Right cardiac atrium (tissue), 5 donors: ENCODE measurements around the gene PLXND1. TPM values are rescaled to one million over a fixed set of nuclear protein-coding genes. Genes with fewer than 3 reads are reported as not detected.

Source experiments
- ATAC-seq, 2 donors: fragments of 200-7000 bp; cut with Tn5 transposase; one replicate each; pipeline versions ENCODE4 v1.8.0 to v1.9.1; 2020; ENCODE audit warnings: moderate library complexity in 2 of 2, mild to moderate bottlenecking in 1 of 2
- DNase-seq, 3 donors: peaks; one replicate each; pipeline ENCODE4 v3.0.0-alpha.2; 2020
- H3K27ac ChIP-seq: one replicate; pipeline ENCODE4 v1.5.1; 2013; ENCODE audit warnings: mild to moderate bottlenecking, low read length, control low read depth, moderate library complexity
- H3K27me3 ChIP-seq: one replicate; pipeline ENCODE4 v1.6.1; 2013; ENCODE audit not compliant: control insufficient read depth, insufficient read depth
- H3K4me1 ChIP-seq: one replicate; pipeline ENCODE4 v1.6.1; 2013; ENCODE audit warnings: low read length; ENCODE audit not compliant: control insufficient read depth, insufficient read depth
- H3K4me3 ChIP-seq: one replicate; pipeline ENCODE4 v1.5.1; 2013; ENCODE audit warnings: low read length, control low read depth
- H3K9me3 ChIP-seq: one replicate; pipeline ENCODE4 v1.6.1; 2013; ENCODE audit warnings: low read length; ENCODE audit not compliant: control insufficient read depth
- WGBS: extraction: QIAGEN DNeasy Blood & Tissue Kit; methylation state at CpG from one replicate; pipeline ENCODE4 v1.1.7; 2013; 5-methylcytosine and 5-hydroxymethylcytosine counted together
- intact Hi-C, 4 donors: fragments of 100-400 bp; cut with DNase I; formaldehyde crosslinking; loops; one replicate each; pipeline versions ENCODE4 v1.11.0 to v1.14.0; 2022 to 2023
- long read RNA-seq, 4 donors: library from polyadenylated mRNA; unstranded; transcript quantifications; one replicate each; pipeline ENCODE4 v2.0.0, GENCODE V29; 2020 to 2021
- polyA plus RNA-seq: library from polyadenylated mRNA; stranded (reverse); fragments of 200-250 nt; gene quantifications from one replicate; pipeline ENCODE4 v1.2.3, GENCODE V29; 2013
- total RNA-seq, 4 donors: library from RNA; stranded (reverse); fragmentation: NEBNext Ultra II Directional; extraction: Animal tissue kit (Norgen Biotek cat#: 25700); gene quantifications; one replicate each; pipeline ENCODE4 v1.2.1, GENCODE V29; 2021
- donor health status: healthy with polysubstance abuse.
- donor health status: DM: no; HTN: yes; CAD: no.
- donor health status: DM: no; HTN: no; CAD: no.
- donor health status: DM: no; HTN: yes; CAD: no; lungs with severe emphysema.
- donor health status: DM: yes; HTN: yes; CAD: no.

PLXND1 gene, protein sequence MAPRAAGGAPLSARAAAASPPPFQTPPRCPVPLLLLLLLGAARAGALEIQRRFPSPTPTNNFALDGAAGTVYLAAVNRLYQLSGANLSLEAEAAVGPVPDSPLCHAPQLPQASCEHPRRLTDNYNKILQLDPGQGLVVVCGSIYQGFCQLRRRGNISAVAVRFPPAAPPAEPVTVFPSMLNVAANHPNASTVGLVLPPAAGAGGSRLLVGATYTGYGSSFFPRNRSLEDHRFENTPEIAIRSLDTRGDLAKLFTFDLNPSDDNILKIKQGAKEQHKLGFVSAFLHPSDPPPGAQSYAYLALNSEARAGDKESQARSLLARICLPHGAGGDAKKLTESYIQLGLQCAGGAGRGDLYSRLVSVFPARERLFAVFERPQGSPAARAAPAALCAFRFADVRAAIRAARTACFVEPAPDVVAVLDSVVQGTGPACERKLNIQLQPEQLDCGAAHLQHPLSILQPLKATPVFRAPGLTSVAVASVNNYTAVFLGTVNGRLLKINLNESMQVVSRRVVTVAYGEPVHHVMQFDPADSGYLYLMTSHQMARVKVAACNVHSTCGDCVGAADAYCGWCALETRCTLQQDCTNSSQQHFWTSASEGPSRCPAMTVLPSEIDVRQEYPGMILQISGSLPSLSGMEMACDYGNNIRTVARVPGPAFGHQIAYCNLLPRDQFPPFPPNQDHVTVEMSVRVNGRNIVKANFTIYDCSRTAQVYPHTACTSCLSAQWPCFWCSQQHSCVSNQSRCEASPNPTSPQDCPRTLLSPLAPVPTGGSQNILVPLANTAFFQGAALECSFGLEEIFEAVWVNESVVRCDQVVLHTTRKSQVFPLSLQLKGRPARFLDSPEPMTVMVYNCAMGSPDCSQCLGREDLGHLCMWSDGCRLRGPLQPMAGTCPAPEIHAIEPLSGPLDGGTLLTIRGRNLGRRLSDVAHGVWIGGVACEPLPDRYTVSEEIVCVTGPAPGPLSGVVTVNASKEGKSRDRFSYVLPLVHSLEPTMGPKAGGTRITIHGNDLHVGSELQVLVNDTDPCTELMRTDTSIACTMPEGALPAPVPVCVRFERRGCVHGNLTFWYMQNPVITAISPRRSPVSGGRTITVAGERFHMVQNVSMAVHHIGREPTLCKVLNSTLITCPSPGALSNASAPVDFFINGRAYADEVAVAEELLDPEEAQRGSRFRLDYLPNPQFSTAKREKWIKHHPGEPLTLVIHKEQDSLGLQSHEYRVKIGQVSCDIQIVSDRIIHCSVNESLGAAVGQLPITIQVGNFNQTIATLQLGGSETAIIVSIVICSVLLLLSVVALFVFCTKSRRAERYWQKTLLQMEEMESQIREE (N-terminal part only)
- 100 to 1,000 TPM in 1 of 4 donors, 10 to 100 TPM in 3; 75.4 to 102 (median 84.1) TPM for total RNA-seq
- polyA plus RNA-seq = 89.4 TPM
- long read RNA-seq, donor 1, full-length matches to known transcripts = 3 of 60 reads
- long read RNA-seq, donor 1, partial matches to known transcripts = 51 of 60 reads
- long read RNA-seq, donor 1, other reads (novel, unspliced or antisense) = 6 of 60 reads
- long read RNA-seq, donor 2, partial matches to known transcripts = 3 of 10 reads
- long read RNA-seq, donor 2, other reads (novel, unspliced or antisense) = 7 of 10 reads
- long read RNA-seq, donor 3, full-length matches to known transcripts = 2 of 62 reads
- long read RNA-seq, donor 3, partial matches to known transcripts = 47 of 62 reads
- long read RNA-seq, donor 3, other reads (novel, unspliced or antisense) = 13 of 62 reads
- long read RNA-seq, donor 4, partial matches to known transcripts = 14 of 17 reads
- long read RNA-seq, donor 4, other reads (novel, unspliced or antisense) = 2 of 17 reads

DNA sequence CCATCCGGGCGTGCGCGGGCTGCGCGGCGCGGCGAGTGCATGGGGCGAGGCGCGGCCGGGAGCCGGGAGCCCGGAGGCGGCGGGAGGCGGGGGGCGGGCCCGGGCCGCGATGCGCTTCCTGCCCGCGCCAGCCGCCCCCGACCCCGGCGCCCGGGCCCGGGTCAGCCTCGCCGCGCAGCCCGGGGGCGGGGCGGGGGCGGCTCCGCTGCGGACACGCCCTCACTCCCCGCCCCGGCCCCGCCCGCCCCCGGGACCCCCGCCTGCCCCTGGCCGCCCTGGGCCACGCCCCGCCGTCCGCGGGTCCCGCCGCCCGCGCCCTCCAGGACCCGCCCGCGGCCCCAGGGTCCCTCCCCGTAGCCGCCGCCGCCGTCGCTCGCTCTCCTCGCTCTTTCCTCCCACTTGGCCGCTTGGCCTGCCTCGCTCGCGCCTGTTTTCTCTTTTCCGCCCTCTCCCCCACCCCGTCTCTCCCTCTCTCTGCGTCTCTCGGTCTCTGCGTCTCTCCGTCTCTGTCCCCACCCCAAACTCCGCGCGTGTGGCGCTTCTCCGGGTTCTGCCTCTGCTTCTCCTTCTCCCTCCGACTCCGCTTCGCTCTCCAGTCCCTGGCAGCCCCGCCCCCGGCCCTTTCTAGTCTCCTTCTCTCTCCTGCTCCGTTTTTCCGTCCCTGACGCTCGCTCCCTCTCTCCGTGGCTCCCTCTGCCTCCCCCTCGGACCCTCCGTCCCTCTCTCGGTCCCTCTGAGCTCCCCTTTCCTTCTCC lies at the start of gene PLXND1:
PLXND1 (minus strand) TSS at position 41 of the 755 bp plus-strand sequence; CDS start at position 4, 37 bp downstream.
- Histone ChIP-seq H3K27me3 (no peaks in the 10 kb centered on the region), H3K4me3 (peak within 1 kb of the TSS; percentile 71), H3K9me3 (no peaks in the 10 kb centered on the region), H3K4me1 (peaks cover 7% of the 10 kb centered on the region), H3K27ac (peak within 1 kb of the TSS; percentile 99)
- ATAC-seq (peak; percentile 72 to 78), DNase-seq (peak; percentile 89 to 95 (median 94))
- WGBS = 3% methylated on average over 78 of the region's 96 CpGs
- intact Hi-C loops = loop anchor here in 2 of 4 donors (5.0 to 10.0 kb wide), 2 partner anchors 112 to 115 kb away; no protein-coding TSS in a partner anchor

DNA sequence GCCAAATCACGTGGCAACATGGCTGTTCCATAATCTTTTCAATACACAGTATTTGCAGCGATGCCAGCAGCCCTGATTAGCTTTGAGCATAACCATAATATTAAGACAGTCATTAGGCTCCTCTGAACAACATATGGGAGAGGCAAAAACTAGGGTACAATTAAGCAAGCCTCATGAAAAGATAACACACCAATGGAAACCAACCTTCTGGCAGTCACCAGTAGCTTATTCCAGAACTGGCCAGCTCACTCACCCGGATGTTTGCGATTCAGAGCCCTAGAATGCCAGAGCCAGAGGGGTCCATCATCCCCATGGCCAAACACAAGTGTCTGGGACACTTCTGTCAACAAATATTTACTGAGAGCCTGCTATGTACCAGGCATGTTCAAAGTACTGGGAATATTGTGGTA lies 48.8 kb upstream of the PLXND1 start:
- WGBS = 93% methylated on average over 4 of the region's 4 CpGs
- intact Hi-C loops = loop anchor here in 1 of 4 donors (10.0 kb wide), 1 partner anchor 110 kb away; no protein-coding TSS in a partner anchor

DNA sequence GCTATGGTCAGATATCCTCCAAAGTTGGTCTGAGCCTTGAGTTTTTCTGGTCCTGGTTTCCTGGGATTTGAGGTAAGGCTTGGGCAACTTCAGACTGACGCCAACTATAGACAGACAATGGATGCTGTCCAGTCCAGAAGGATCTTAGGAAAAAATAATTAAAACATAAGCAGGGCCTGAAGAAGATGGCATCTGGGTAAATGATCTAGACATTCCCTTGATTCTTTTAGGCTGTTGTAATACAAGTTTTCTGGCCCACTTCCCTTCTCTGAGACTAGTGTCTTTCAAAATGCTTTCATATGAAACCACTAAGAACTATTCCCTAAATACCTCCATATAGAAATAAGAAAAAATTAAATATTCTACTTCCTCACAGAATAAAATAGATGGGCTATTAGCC lies 47.7 kb upstream of the PLXND1 start:
- H3K27ac ChIP-seq = no peak overlapping the region
- H3K4me3 ChIP-seq = no peak overlapping the region
- no peak for DNase-seq
- peaks cover 4% of the 10 kb centered on the region for H3K4me1 ChIP-seq
- no peak for ATAC-seq
- H3K27me3 ChIP-seq = no peaks in the 10 kb centered on the region
- WGBS = 96% methylated on average over 1 of the region's 1 CpG
- no peaks in the 10 kb centered on the region for H3K9me3 ChIP-seq
- intact Hi-C loops = loop anchor here in 3 of 4 donors (5.0 to 10.0 kb wide), 3 partner anchors 111 to 278 kb away; no protein-coding TSS in a partner anchor

More for the DNA sequence above, 48.8 kb upstream of the PLXND1 start:
- no peak for ATAC-seq
- no peak overlapping the region for H3K4me3 ChIP-seq
- H3K9me3 ChIP-seq = no peaks in the 10 kb centered on the region
- no peak overlapping the region for H3K27ac ChIP-seq
- no peak for DNase-seq
- H3K27me3 ChIP-seq = no peaks in the 10 kb centered on the region
- peaks cover 4% of the 10 kb centered on the region for H3K4me1 ChIP-seq

DNA sequence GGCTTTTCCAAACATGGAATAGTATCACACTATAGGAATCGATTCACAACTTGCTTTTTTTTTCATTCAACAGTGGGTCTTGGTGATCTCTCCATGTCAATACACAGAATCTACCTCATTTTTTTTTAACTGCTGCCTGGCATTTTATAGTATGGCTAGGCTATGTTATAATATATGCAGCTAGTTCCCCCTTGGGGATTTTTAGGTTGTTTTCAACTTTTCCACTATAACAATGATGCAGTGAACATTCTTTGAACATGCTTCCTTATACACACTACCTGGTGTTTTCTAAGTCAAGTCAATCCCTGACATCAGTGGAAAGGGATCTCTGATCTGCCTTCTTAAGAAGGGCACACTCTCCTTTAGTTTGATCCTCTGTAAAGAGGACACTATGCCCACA lies 46.5 kb upstream of the PLXND1 start:
- no peaks in the 10 kb centered on the region for H3K27me3 ChIP-seq
- H3K27ac ChIP-seq = no peak overlapping the region
- peaks cover under 1% of the 10 kb centered on the region for H3K4me1 ChIP-seq
- H3K9me3 ChIP-seq = no peaks in the 10 kb centered on the region
- no peak overlapping the region for H3K4me3 ChIP-seq
- WGBS = 73% methylated on average over 1 of the region's 1 CpG
- DNase-seq (no peak), ATAC-seq (no peak)
- intact Hi-C loops = loop anchor here in 3 of 4 donors (5.0 to 10.0 kb wide), 3 partner anchors 112 to 279 kb away; no protein-coding TSS in a partner anchor

DNA sequence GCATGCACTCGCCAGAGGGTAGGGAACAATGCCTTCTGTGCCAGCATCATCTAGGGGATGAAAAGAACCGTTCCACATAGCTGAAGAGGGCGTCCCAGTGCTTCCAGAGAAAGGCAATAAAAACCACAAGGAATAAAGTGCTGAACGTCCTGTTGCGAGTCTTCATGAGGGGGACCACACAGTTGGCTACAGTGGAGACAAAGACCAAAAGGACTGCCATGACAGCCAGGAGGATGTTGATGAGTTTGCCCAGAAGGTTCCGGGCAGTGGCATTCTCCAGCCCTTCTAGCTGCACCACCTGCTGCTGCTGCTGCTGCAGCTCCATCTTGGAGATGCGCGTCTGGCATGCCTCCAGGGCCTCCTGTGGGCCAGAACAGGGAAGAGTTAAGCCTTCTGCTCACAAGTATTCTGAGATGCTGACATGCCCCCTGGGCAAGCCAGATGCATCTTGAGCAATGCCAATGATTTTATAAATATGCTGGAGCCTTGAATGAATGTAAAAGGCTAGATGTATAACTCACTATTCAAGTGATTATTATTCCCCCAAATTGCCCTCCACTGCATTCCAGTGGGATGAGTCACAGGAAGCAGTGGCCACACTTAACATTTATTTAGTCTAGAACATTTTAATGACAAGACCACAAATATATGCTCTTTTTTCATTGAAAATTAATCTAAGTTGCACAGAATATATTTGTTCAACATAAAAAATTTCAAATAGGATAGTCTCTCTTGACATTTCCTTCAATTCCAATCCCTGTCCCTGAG lies 45.1 kb upstream of the PLXND1 start:
- no peak overlapping the region for H3K27ac ChIP-seq
- DNase-seq = peak in 2 of 3 donors; percentile 51 to 68

DNA sequence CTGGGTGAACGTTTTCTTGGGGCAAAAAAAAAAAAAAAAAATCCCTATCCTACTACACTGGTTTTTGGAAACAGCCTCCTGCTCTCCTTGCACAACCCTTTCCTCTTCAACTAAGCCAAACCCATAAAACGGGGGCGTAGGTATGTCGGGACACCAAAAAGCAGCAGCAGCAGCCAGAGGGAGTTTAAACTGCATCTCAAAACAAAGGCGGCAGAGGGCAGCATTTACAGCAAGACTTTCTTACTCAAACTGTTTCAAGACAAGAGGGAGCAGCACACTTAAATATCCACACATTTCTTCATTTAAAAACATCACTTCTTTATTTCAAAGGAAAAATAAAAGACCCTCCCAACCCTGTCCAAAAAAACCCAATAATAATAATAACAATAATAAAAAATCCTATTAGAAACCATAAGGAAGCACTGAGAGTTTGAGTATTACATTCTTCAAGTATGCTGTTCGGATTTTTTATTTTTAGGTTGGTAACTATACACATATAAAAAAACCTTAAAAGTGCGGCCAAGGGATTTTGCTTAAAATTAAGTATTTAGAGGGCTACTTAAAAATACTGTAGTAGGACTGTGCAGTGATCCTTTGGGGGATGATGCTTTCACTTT lies 43.9 kb upstream of the PLXND1 start:
- Histone ChIP-seq H3K4me1 (no peaks in the 10 kb centered on the region), H3K9me3 (no peaks in the 10 kb centered on the region), H3K27me3 (no peaks in the 10 kb centered on the region), H3K4me3 (no peak overlapping the region), H3K27ac (no peak overlapping the region)
- DNase-seq (peak; percentile 67 to 78 (median 69)), ATAC-seq (peak; percentile 65 to 76)
- 29% methylated on average over 7 of the region's 7 CpGs for WGBS
- intact Hi-C loops = loop anchor here in 3 of 4 donors (2.0 to 10.0 kb wide), 4 partner anchors 114 to 282 kb away; no protein-coding TSS in a partner anchor

More for the DNA sequence above, 45.1 kb upstream of the PLXND1 start:
- intact Hi-C loops = loop anchor here in 3 of 4 donors (2.0 to 10.0 kb wide), 4 partner anchors 113 to 281 kb away; no protein-coding TSS in a partner anchor
- no peaks in the 10 kb centered on the region for H3K27me3 ChIP-seq
- ATAC-seq = no peak
- 73% methylated on average over 8 of the region's 8 CpGs for WGBS
- no peaks in the 10 kb centered on the region for H3K4me1 ChIP-seq
- H3K9me3 ChIP-seq = no peaks in the 10 kb centered on the region
- H3K4me3 ChIP-seq = no peak overlapping the region

DNA sequence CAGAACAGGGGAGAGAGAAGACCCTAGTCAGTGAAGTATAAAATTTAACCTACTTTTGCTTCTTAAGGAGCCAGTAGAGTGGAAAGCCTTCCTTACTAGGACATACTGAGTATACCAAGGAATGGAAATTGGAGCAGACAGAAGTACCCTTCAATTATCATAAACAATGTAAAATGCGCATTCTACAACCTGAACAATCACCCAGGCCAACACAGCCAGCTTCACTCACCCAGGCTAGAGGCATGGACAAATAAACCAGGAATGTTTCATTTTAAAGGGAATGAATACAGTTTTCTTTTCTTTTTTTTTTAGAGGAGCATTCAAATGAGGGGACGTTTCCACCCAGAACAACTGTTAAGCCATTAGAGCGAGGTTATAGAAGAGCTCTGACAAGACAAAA lies 41.9 kb upstream of the PLXND1 start:
- Histone ChIP-seq H3K27me3 (no peaks in the 10 kb centered on the region), H3K27ac (no peak overlapping the region), H3K4me3 (no peak overlapping the region), H3K9me3 (no peaks in the 10 kb centered on the region), H3K4me1 (no peaks in the 10 kb centered on the region)
- DNase-seq (no peak), ATAC-seq (no peak)
- intact Hi-C loops = loop anchor here in 3 of 4 donors (5.0 to 10.0 kb wide), 3 partner anchors 174 to 286 kb away; no protein-coding TSS in a partner anchor
- 86% methylated on average over 3 of the region's 3 CpGs for WGBS

DNA sequence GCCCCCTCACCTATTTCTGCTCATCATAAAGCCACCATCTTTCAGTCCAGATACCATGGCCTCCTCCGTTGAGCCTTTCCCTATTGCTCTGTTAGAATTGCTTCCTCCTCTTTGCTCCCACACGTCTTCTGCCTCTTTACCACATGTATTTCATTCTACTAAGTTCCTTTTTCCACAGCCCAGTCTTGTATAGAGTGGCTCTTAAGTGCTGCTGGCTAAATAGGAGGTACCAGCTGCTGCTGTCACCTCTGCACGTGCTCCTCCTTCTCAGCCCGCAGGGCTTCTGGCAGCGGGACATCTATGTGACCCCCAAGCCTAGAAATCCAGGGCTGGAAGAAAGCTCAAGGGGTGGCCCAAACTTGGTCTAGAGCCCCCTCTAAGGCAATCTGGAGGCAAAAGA lies 38.8 kb upstream of the PLXND1 start:
- Histone ChIP-seq H3K4me3 (no peak overlapping the region), H3K27ac (no peak overlapping the region), H3K4me1 (no peaks in the 10 kb centered on the region), H3K27me3 (no peaks in the 10 kb centered on the region), H3K9me3 (no peaks in the 10 kb centered on the region)
- intact Hi-C loops = loop anchor here in 3 of 4 donors (5.0 to 10.0 kb wide), 3 partner anchors 177 to 290 kb away; no protein-coding TSS in a partner anchor
- WGBS = 59% methylated on average over 5 of the region's 5 CpGs
- DNase-seq (no peak), ATAC-seq (peak in 1 of 2 donors; percentile 29)
